Glutamatergic neuron (in vitro differentiated cells): ENCODE measurements around the gene COL8A1. TPM values are rescaled to one million over a fixed set of nuclear protein-coding genes. Genes with fewer than 3 reads are reported as not detected.

Experiments
- DNase-seq: peaks from one replicate; pipeline ENCODE4 v3.0.0; 2022
- H3K27ac Mint-ChIP-seq: one replicate; pipeline ENCODE4 v1.8.0; 2020; ENCODE audit warnings: mild to moderate bottlenecking, mixed read lengths, inconsistent platforms; ENCODE audit not compliant: unreplicated experiment
- H3K27me3 Mint-ChIP-seq: one replicate; pipeline ENCODE4 v1.8.0; 2020; ENCODE audit warnings: mild to moderate bottlenecking, moderate library complexity, mixed read lengths, inconsistent platforms; ENCODE audit not compliant: unreplicated experiment
- H3K36me3 Mint-ChIP-seq: one replicate; pipeline ENCODE4 v1.8.0; 2020; ENCODE audit warnings: mild to moderate bottlenecking, mixed read lengths, inconsistent platforms; ENCODE audit not compliant: unreplicated experiment
- H3K4me1 Mint-ChIP-seq: one replicate; pipeline ENCODE4 v1.8.0; 2020; ENCODE audit warnings: mild to moderate bottlenecking, low read depth, mixed read lengths, inconsistent platforms; ENCODE audit not compliant: unreplicated experiment
- H3K4me3 Mint-ChIP-seq: one replicate; pipeline ENCODE4 v1.8.0; 2020; ENCODE audit warnings: mild to moderate bottlenecking, mixed read lengths, inconsistent platforms; ENCODE audit not compliant: unreplicated experiment
- H3K9me3 Mint-ChIP-seq: one replicate; pipeline ENCODE4 v1.8.0; 2020; ENCODE audit warnings: mild to moderate bottlenecking, moderate library complexity, mixed read lengths, inconsistent platforms; ENCODE audit not compliant: unreplicated experiment
- total RNA-seq: library from RNA; stranded (reverse); fragmentation: NEBNext Ultra II Directional; extraction: Animal tissue kit (Norgen Biotek cat#: 25700); gene quantifications from one replicate; pipeline ENCODE4 v1.2.1, GENCODE V29; 2021; ENCODE audit not compliant: unreplicated experiment
- TF ChIP-seq, protein P1 (sequence below): fragments of 200-600 bp; sonication (generic); IDR thresholded peaks from one replicate; pipeline ENCODE4 v1.5.0; 2021; ENCODE audit not compliant: partially characterized antibody, unreplicated experiment

The COL8A1 gene
- total RNA-seq, 1 donor from 2014 or later: 0.25 TPM

DNA sequence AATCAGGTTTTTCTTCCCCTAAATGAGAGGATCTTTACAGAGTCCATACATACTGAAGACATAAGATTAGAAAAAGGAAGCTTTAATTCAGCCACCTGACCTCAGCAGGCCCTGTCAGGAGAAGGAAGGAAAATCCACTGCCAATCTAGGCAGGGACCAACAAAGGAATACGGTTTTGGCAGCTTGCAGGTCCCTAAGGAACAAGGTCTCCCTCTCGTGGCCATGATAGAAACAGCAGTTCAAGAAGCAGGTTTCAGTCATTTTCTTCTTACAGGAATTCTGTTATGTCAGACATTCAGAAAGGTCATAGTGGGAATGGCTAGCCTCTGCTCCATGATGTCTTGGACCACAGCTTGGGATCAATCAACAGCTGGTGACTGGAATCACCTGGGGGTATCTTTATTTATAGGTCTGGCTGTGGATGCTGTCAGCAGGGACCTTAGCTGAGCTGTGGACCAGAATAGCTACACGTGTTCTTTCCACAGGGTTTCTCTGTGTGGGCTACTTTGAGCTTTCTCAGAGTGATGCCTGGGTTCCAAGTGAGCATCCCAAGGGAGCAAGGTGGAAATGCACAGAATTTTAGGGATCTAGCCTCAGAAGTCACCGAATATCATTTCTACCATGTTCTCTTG, 169.9 kb downstream of the COL8A1 start:
- peak overlapping the region; percentile 81 for H3K27ac Mint-ChIP-seq
- peaks cover 15% of the 10 kb centered on the region for H3K36me3 Mint-ChIP-seq
- no peaks in the 10 kb centered on the region for H3K27me3 Mint-ChIP-seq
- H3K4me1 Mint-ChIP-seq: peaks cover 3% of the 10 kb centered on the region
- TF ChIP-seq, protein P1, sequence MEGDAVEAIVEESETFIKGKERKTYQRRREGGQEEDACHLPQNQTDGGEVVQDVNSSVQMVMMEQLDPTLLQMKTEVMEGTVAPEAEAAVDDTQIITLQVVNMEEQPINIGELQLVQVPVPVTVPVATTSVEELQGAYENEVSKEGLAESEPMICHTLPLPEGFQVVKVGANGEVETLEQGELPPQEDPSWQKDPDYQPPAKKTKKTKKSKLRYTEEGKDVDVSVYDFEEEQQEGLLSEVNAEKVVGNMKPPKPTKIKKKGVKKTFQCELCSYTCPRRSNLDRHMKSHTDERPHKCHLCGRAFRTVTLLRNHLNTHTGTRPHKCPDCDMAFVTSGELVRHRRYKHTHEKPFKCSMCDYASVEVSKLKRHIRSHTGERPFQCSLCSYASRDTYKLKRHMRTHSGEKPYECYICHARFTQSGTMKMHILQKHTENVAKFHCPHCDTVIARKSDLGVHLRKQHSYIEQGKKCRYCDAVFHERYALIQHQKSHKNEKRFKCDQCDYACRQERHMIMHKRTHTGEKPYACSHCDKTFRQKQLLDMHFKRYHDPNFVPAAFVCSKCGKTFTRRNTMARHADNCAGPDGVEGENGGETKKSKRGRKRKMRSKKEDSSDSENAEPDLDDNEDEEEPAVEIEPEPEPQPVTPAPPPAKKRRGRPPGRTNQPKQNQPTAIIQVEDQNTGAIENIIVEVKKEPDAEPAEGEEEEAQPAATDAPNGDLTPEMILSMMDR: peak; percentile 84
- H3K4me3 Mint-ChIP-seq: no peak overlapping the region
- peaks cover 1% of the 10 kb centered on the region for H3K9me3 Mint-ChIP-seq
- peak; percentile 60 for DNase-seq

DNA sequence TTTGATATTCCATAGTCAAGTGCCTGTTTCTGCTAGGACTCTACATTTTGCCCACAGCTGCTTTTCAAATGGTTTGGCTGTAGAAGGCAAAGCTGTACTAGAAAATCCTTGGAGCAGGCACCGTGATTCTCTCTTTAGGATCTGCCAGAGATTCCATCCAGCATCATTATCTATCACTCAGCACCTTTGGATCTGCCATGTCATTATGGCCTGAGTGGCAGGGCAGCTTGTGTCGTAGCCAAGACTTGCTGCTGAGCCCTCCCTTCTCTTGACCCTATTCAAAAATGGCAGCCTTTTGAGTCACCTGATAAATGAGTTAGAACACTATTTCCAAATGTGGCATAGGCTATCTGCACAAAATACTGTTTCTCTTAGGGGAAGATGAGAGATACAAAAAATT, 171.2 kb downstream of the COL8A1 start:
- Mint-ChIP-seq H3K27ac (no peak overlapping the region), H3K27me3 (no peaks in the 10 kb centered on the region), H3K4me1 (peaks cover 3% of the 10 kb centered on the region), H3K9me3 (no peaks in the 10 kb centered on the region), H3K4me3 (no peak overlapping the region), H3K36me3 (peaks cover 8% of the 10 kb centered on the region)
- TF ChIP-seq, protein P1: no peak
- no peak for DNase-seq

DNA sequence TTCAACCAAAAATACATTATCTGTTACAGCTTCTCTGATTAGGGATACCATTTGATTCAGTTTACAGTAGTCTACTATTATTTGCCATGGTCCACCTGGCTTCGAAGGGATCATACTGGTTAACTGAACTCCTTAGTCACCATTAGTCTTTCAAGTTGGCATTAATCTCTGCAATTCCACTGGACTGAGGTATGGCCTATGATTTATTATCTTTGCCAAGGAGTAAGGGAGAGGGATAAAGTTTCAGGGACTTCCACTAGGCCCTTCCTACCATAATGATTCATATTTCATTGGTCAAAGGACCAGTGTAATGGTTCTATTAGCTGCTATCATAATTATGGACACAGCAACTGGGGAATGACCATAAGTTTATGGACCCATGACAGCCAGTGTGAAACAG, 172.0 kb downstream of the COL8A1 start:
- no peaks in the 10 kb centered on the region for H3K27me3 Mint-ChIP-seq
- H3K27ac Mint-ChIP-seq: no peak overlapping the region
- no peaks in the 10 kb centered on the region for H3K9me3 Mint-ChIP-seq
- H3K36me3 Mint-ChIP-seq: peaks cover 6% of the 10 kb centered on the region
- DNase-seq: no peak
- peaks cover 3% of the 10 kb centered on the region for H3K4me1 Mint-ChIP-seq
- TF ChIP-seq, protein P1: no peak
- H3K4me3 Mint-ChIP-seq: no peak overlapping the region

DNA sequence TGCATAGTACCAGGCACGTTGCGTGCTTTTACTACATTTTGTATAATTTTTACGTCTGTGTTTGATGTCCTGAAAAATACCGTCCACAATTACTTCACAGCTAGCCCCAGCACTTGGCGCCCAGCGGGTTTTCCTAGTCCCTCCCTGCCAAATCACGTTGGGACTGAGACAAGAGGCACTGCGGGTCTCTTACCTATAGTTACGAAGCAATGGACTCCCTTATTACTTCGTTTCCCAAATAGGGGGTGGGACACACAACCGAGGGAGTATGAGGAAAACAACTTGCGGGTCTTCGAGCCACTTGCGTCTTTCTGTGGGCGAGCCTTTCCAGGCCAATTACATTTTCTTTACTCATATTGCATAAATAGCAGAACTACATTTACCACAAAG, 178.6 kb downstream of the COL8A1 start:
- TF ChIP-seq, protein P1: no peak
- H3K27ac Mint-ChIP-seq: peak overlapping the region; percentile 98

DNA sequence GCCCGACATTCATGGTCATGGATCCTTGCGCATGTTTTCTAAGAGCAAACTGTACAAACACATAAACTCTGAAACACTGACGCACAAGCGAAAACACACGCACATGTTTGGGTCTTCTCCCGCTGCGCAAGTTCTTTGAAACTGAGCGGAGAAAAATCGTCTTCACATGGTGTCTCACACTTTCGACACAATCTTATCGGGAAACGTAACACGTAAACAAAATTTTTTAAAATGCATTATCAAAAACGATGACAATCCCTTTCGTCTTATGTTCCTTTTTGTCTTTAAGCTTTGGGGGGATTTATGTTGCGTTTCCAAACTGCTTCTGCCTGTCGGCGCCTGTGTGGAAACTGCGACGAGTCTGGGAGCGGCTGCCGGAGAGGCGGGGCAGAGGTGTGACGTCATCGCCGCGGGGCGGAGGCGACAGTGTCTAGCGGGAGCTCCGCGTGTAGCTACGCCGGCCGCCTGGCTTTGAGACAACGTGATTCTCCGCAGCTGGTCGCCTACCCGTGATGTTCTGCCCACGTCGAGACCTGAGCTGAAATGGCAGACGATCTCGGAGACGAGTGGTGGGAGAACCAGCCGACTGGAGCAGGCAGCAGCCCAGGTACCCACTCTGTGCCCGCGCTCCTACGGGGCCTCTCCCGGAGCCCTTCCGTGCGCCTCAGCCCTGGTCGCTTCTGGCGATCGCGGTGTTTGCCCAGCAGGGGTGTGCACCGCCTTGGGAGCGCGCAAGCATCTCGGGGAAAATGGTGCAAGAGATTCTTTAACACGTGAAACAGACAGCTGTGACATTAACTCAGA, 179.2 kb downstream of the COL8A1 start, which contains the start of gene CMSS1:
CMSS1 (plus strand) TSS at position 426 of the 804 bp plus-strand sequence.
- peak within 1 kb of the TSS; percentile 98 for H3K27ac Mint-ChIP-seq
- no peaks in the 10 kb centered on the region for H3K27me3 Mint-ChIP-seq
- H3K36me3 Mint-ChIP-seq: no peaks in the 10 kb centered on the region
- H3K9me3 Mint-ChIP-seq: peaks cover 3% of the 10 kb centered on the region
- TF ChIP-seq, protein P1: no peak
- DNase-seq: peak; percentile 99
- H3K4me1 Mint-ChIP-seq: peaks cover 8% of the 10 kb centered on the region
- H3K4me3 Mint-ChIP-seq: peak within 1 kb of the TSS; percentile 95

More for the DNA sequence above, 178.6 kb downstream of the COL8A1 start:
- Mint-ChIP-seq H3K4me3 (peak overlapping the region; percentile 95), H3K27me3 (no peaks in the 10 kb centered on the region), H3K9me3 (peaks cover 3% of the 10 kb centered on the region), H3K4me1 (peaks cover 8% of the 10 kb centered on the region), H3K36me3 (no peaks in the 10 kb centered on the region)
- peak; percentile 15 for DNase-seq
